ENCODE data around the gene HDLBP. TPM values are rescaled to one million over a fixed set of nuclear protein-coding genes. Genes with fewer than 3 reads are reported as not detected.

Gene HDLBP
- total and polyA plus RNA-seq, 2 of the 4 experiments (the other 2 are of a cell fraction), result 648 to 1,165 TPM

DNA sequence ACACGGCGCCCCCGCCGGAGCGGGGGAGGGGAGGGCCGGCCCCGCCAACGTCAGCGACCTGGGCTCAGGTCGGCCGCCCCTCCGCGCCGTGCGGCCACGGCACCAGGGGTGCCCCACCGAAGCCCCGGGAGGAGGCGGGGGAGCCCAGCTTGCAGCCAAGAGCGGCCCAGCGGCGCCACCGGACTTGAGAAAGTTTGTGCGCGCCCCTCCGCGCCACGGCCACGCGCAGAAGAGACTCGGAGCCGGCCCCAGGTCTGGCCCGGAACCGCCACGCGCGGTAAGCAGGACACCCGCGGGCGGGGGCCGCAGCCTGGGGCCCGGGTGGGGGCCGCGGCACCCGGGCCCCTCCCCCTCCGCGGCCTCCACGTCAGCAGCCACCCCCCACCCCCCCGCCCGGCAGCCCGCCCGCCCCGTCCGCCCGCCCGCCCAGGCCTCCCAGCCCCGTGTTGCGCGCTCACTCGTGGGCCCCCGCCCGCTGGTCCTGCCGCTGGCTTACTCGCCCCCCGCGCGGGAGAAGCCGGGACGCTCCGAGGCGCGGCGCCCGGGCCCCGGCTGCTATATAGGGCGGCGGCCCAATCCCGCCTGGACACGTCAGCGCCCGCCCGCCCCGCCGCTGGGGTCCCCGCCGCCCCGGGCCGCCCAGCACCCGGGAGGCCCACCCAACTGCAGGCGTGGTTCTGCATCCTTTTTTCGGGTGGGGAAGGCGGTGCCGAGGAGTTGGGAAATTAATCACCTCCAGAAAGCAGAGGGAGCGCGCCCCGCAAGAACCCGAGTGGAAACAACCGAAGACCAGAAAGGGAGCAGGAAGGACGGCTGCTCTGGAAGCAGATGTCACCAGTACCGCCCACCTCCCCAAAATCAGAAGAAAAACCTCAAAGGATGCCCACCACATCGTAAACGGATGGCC lies 42.9 kb downstream of the HDLBP start:
- intact Hi-C loops (cut with micrococcal nuclease), result loop anchor here (2.0 to 5.0 kb wide), 2 partner anchors 42 to 235 kb away; partner anchors contain the start of genes HDLBP, SEPTIN2 and STK25
- peak overlapping the region; percentile 83 for H2AFZ ChIP-seq (replicated peaks; ENCODE audit: low read length, poor library complexity)
- peak; percentile 89 for ATAC-seq (ENCODE audit: low read depth)

More for the DNA sequence above, 42.9 kb downstream of the HDLBP start:
- no peak overlapping the region; the same call in 1 of the 2 replicates for H3K18ac ChIP-seq (ENCODE audit: low read depth, low read length)
- H2BK120ac ChIP-seq (ENCODE audit: low read depth, low read length), result 0 out of 2 replicates have a peak overlapping the region, but pooled peaks have one; percentile 33
- peak overlapping the region; percentile 99 for H2AK9ac ChIP-seq (replicated peaks; ENCODE audit: low read depth, low read length, poor library complexity)
- peaks cover 68% of the 10 kb centered on the region for H4K20me1 ChIP-seq (ENCODE audit: insufficient read depth, low read length)
- no peaks in the 10 kb centered on the region for H3K27me3 ChIP-seq (ENCODE audit: control insufficient read depth, insufficient read depth, low read length)
- peak overlapping the region; percentile 70 for H3K4ac ChIP-seq (ENCODE audit: low read depth, low read length)
- peak overlapping the region; percentile 88 for H3K9ac ChIP-seq (ENCODE audit: low read depth, low read length)
- BruUV-seq (replicated peaks), result no TSS peak
- H4K8ac ChIP-seq (ENCODE audit: low read depth in 2 of 2, low read length in 2 of 2), result peak overlapping the region; percentile 29 to 83; a peak in 3 of 4 replicates
- dilution Hi-C loops (cut with HindIII; ENCODE audit: low sequenced_read_pairs, unreplicated experiment), result no loop called here
- H3K14ac ChIP-seq (replicated peaks; ENCODE audit: low read depth, low read length), result peak overlapping the region; percentile 50
- TF ChIP-seq CEBPB (IDR thresholded peaks at IDR 0.05; ENCODE audit: low read depth, low read length) (no peak), MAFK (IDR thresholded peaks at IDR 0.05; ENCODE audit: low read depth, low read length) (no peak), CHD1 (IDR thresholded peaks at IDR 0.05; ENCODE audit: low read depth, low read length) (no peak), MAZ (IDR thresholded peaks at IDR 0.05; ENCODE audit: borderline replicate concordance, low read depth, low read length) (peak; percentile 27; the same call in 1 of the 2 replicates), POLR2A (IDR thresholded peaks at IDR 0.05; ENCODE audit: low read depth, low read length) (peak; percentile 95), MXI1 (IDR thresholded peaks at IDR 0.05; ENCODE audit: borderline replicate concordance, low read depth, low read length) (no peak; the same call in 1 of the 2 replicates)
- TF ChIP-seq, protein P1, sequence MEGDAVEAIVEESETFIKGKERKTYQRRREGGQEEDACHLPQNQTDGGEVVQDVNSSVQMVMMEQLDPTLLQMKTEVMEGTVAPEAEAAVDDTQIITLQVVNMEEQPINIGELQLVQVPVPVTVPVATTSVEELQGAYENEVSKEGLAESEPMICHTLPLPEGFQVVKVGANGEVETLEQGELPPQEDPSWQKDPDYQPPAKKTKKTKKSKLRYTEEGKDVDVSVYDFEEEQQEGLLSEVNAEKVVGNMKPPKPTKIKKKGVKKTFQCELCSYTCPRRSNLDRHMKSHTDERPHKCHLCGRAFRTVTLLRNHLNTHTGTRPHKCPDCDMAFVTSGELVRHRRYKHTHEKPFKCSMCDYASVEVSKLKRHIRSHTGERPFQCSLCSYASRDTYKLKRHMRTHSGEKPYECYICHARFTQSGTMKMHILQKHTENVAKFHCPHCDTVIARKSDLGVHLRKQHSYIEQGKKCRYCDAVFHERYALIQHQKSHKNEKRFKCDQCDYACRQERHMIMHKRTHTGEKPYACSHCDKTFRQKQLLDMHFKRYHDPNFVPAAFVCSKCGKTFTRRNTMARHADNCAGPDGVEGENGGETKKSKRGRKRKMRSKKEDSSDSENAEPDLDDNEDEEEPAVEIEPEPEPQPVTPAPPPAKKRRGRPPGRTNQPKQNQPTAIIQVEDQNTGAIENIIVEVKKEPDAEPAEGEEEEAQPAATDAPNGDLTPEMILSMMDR (conservative IDR thresholded peaks at IDR 0.05; ENCODE audit: low read depth, low read length), result no peak
- TF ChIP-seq, protein P2, sequence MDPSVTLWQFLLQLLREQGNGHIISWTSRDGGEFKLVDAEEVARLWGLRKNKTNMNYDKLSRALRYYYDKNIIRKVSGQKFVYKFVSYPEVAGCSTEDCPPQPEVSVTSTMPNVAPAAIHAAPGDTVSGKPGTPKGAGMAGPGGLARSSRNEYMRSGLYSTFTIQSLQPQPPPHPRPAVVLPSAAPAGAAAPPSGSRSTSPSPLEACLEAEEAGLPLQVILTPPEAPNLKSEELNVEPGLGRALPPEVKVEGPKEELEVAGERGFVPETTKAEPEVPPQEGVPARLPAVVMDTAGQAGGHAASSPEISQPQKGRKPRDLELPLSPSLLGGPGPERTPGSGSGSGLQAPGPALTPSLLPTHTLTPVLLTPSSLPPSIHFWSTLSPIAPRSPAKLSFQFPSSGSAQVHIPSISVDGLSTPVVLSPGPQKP (IDR thresholded peaks at IDR 0.05; ENCODE audit: borderline replicate concordance, low read depth, low read length), result no peak
- TF ChIP-seq, protein P3, sequence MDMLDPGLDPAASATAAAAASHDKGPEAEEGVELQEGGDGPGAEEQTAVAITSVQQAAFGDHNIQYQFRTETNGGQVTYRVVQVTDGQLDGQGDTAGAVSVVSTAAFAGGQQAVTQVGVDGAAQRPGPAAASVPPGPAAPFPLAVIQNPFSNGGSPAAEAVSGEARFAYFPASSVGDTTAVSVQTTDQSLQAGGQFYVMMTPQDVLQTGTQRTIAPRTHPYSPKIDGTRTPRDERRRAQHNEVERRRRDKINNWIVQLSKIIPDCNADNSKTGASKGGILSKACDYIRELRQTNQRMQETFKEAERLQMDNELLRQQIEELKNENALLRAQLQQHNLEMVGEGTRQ (IDR thresholded peaks at IDR 0.05; ENCODE audit: low read depth, low read length), result no peak
- H3K4me2 ChIP-seq (ENCODE audit: low read depth, low read length), result peak overlapping the region; percentile 86
- peaks cover 25 to 65% of the 10 kb centered on the region in 2 experiments for H3K79me1 ChIP-seq (ENCODE audit: low read depth in 1 of 2, low read length in 2 of 2)
- H2AK5ac ChIP-seq (ENCODE audit: low read depth, low read length), result peak overlapping the region; percentile 46
- no peak overlapping the region for H2BK15ac ChIP-seq (ENCODE audit: low read depth, low read length)
- 0% methylated on average over 30 of the region's 102 CpGs; no CpG with 5 or more reads in 1 of the 2 experiments for WGBS, 2 experiments (ENCODE audit: extremely low coverage in 2 of 2, insufficient read length in 1 of 2)
- peak overlapping the region; percentile 63 for H3K56ac ChIP-seq (ENCODE audit: extremely low read depth, insufficient read depth, low read length)
- H3K27ac ChIP-seq (ENCODE audit: insufficient read depth, low read length), result peak overlapping the region; percentile 75
- peaks cover 25% of the 10 kb centered on the region for H3K4me1 ChIP-seq (ENCODE audit: control insufficient read depth, insufficient read depth, low read length)
- ChIA-PET POLR2A (ENCODE audit: unreplicated experiment) (interaction anchor here (0.6 kb wide), 1 partner anchor 52 kb away, joined by 10 read pairs; no protein-coding TSS in a partner anchor), CTCF (no interaction called here)
- peak overlapping the region; percentile 68; the same call in 1 of the 2 replicates for H4K91ac ChIP-seq (ENCODE audit: insufficient read depth, low read depth, low read length)
- no peak overlapping the region for H4K5ac ChIP-seq (ENCODE audit: low read depth, low read length)
- H2BK5ac ChIP-seq (ENCODE audit: low read depth, low read length, poor library complexity, severe bottlenecking), result peak overlapping the region; percentile 88
- peak; percentile 59 for DNase-seq
- H3K9me3 ChIP-seq (ENCODE audit: control insufficient read depth, insufficient read depth, low read length), result no peaks in the 10 kb centered on the region
- in situ Hi-C loops (cut with MboI; ENCODE audit: low sequenced_read_pairs), result no loop called here
- peak overlapping the region; percentile 74; the same call in 1 of the 2 replicates for H3K23ac ChIP-seq (ENCODE audit: low read depth, low read length)
- H3K9me1 ChIP-seq (ENCODE audit: insufficient read depth, low read length), result peaks cover 35% of the 10 kb centered on the region
- H3K36me3 ChIP-seq (ENCODE audit: control insufficient read depth, insufficient read depth, low read length), result peaks cover 19% of the 10 kb centered on the region
- H2BK20ac ChIP-seq (ENCODE audit: low read depth, low read length), result no peak overlapping the region
- H3K4me3 ChIP-seq (ENCODE audit: insufficient read depth, low read depth, low read length), result peak overlapping the region; percentile 74
